Left ventricle myocardium inferior (tissue), 1 donor: ENCODE results near the gene KNSTRN. TPM values are rescaled to one million over a fixed set of nuclear protein-coding genes. Genes with fewer than 3 reads are reported as not detected.

ENCODE experiments used
- DNase-seq: peaks from one replicate; pipeline ENCODE4 v3.0.0-alpha.2; 2020
- H3K27ac ChIP-seq: fragments of 200-600 bp; replicated peaks from 2 replicates; pipeline ENCODE4 v1.8.0; 2021
- H3K27me3 ChIP-seq: fragments of 200-600 bp; 2 replicates; pipeline ENCODE4 v1.8.0; 2021; ENCODE audit warnings: low read depth
- H3K36me3 ChIP-seq: fragments of 200-600 bp; 2 replicates; pipeline ENCODE4 v1.8.0; 2021
- H3K4me1 ChIP-seq: fragments of 200-600 bp; 2 replicates; pipeline ENCODE4 v1.8.0; 2021
- H3K4me3 ChIP-seq: fragments of 200-600 bp; 2 replicates; pipeline ENCODE4 v1.8.0; 2021; ENCODE audit warnings: mild to moderate bottlenecking, moderate library complexity
- H3K9me3 ChIP-seq: fragments of 200-600 bp; replicated peaks from 2 replicates; pipeline ENCODE4 v1.8.0; 2021
- CTCF ChIP-seq: fragments of 200-600 bp; IDR thresholded peaks from 2 replicates; pipeline ENCODE4 v1.8.0; 2021; ENCODE audit warnings: antibody characterized with exemption, mild to moderate bottlenecking, borderline replicate concordance
- intact Hi-C: fragments of 100-400 bp; cut with micrococcal nuclease; formaldehyde crosslinking; loops from one replicate; pipeline ENCODE4 v1.11.0; 2022
- total RNA-seq: library from RNA; stranded (reverse); fragmentation: NEBNext Ultra II Directional; extraction: Animal tissue kit (Norgen Biotek cat#: 25700); gene quantifications from one replicate; pipeline ENCODE4 v1.2.1, GENCODE V29; 2021
- donor health status: DM: no; HTN: yes; CAD: no; lungs with severe emphysema.

The KNSTRN gene
- total RNA-seq, 1 donor from 2014 or later: 9.0 TPM

GRCh38 chr15:40430271-40430805 is 47.8 kb downstream of the KNSTRN start:
- no peaks in the 10 kb centered on the region for H3K36me3 ChIP-seq
- intact Hi-C loops: no loop called here
- H3K4me3 ChIP-seq: no peak overlapping the region
- H3K27ac ChIP-seq: no peak overlapping the region
- H3K9me3 ChIP-seq: no peaks in the 10 kb centered on the region
- no peaks in the 10 kb centered on the region for H3K4me1 ChIP-seq
- no peak for DNase-seq
- H3K27me3 ChIP-seq: peaks cover 4% of the 10 kb centered on the region
- TF ChIP-seq CTCF: no peak

- no peak for DNase-seq
- Histone ChIP-seq H3K4me1 (peaks cover 43% of the 10 kb centered on the region), H3K9me3 (no peaks in the 10 kb centered on the region), H3K36me3 (no peaks in the 10 kb centered on the region), H3K27me3 (peaks cover 31% of the 10 kb centered on the region), H3K27ac (no peak overlapping the region), H3K4me3 (peak overlapping the region; percentile 66)
- intact Hi-C loops: no loop called here
- no peak for TF ChIP-seq CTCF
These were observed 52.6 kb downstream of the KNSTRN start for GRCh38 chr15:40435023-40435709.

- H3K4me3 ChIP-seq: peak overlapping the region; percentile 66
- peaks cover 31% of the 10 kb centered on the region for H3K27me3 ChIP-seq
- H3K36me3 ChIP-seq: no peaks in the 10 kb centered on the region
- intact Hi-C loops: no loop called here
- peaks cover 47% of the 10 kb centered on the region for H3K4me1 ChIP-seq
- TF ChIP-seq CTCF: no peak
- DNase-seq: no peak
- no peak overlapping the region for H3K27ac ChIP-seq
- H3K9me3 ChIP-seq: no peaks in the 10 kb centered on the region
These were observed 53.2 kb downstream of the KNSTRN start for GRCh38 chr15:40435710-40436089.

GRCh38 chr15:40436116-40436891 is 53.8 kb downstream of the KNSTRN start:
- Histone ChIP-seq H3K9me3 (no peaks in the 10 kb centered on the region), H3K4me3 (peak overlapping the region; percentile 66), H3K27ac (no peak overlapping the region), H3K36me3 (no peaks in the 10 kb centered on the region), H3K27me3 (peaks cover 31% of the 10 kb centered on the region), H3K4me1 (peaks cover 50% of the 10 kb centered on the region)
- intact Hi-C loops: no loop called here
- TF ChIP-seq CTCF: no peak
- DNase-seq: no peak

- TF ChIP-seq CTCF: no peak
- peak overlapping the region; percentile 66 for H3K4me3 ChIP-seq
- peaks cover 54% of the 10 kb centered on the region for H3K4me1 ChIP-seq
- no peaks in the 10 kb centered on the region for H3K9me3 ChIP-seq
- H3K36me3 ChIP-seq: no peaks in the 10 kb centered on the region
- H3K27me3 ChIP-seq: peaks cover 31% of the 10 kb centered on the region
- H3K27ac ChIP-seq: no peak overlapping the region
- DNase-seq: no peak
- intact Hi-C loops: no loop called here
These were observed 54.6 kb downstream of the KNSTRN start for GRCh38 chr15:40436892-40437751.
